Upper lobe of left lung (tissue), 6 donors: ENCODE data around the gene DMD. TPM values are rescaled to one million over a fixed set of nuclear protein-coding genes. Genes with fewer than 3 reads are reported as not detected.

Source experiments
- ATAC-seq, 2 donors: fragments of 200-7000 bp; cut with Tn5 transposase; one replicate each; pipeline ENCODE4 v1.9.1; 2022; ENCODE audit warnings: mild to moderate bottlenecking in 2 of 2, moderate library complexity in 2 of 2; ENCODE audit not compliant: low FRiP score in 2 of 2
- DNase-seq, 2 donors: peaks; one replicate each; pipeline ENCODE4 v3.0.0-alpha.2; 2019 to 2020
- H3K27ac ChIP-seq, 4 donors: fragments of 200-600 bp; sonication (generic); one replicate each; pipeline ENCODE4 v1.5.1; 2016 to 2019
- H3K27me3 ChIP-seq, 4 donors: fragments of 200-600 bp; sonication (generic); one replicate each; pipeline ENCODE4 v1.5.1; 2017 to 2019
- H3K36me3 ChIP-seq, 4 donors: fragments of 200-600 bp; sonication (generic); one replicate each; pipeline ENCODE4 v1.5.1; 2016 to 2019
- H3K4me1 ChIP-seq, 4 donors: fragments of 200-600 bp; sonication (generic); one replicate each; pipeline ENCODE4 v1.5.1; 2018 to 2019
- H3K4me3 ChIP-seq, 4 donors: fragments of 200-600 bp; sonication (generic); one replicate each; pipeline ENCODE4 v1.5.1; 2017 to 2019; ENCODE audit warnings: mild to moderate bottlenecking in 2 of 4, moderate library complexity in 1 of 4
- H3K9me3 ChIP-seq, 4 donors: fragments of 200-600 bp; sonication (generic); one replicate each; pipeline ENCODE4 v1.5.1; 2018 to 2019
- EP300 ChIP-seq, 4 donors: sonication (generic); formaldehyde crosslinking; IDR thresholded peaks; one replicate each; pipeline ENCODE4 v1.5.1; 2017; ENCODE audit warnings: antibody characterized with exemption in 4 of 4, control low read depth in 2 of 4
- POLR2A ChIP-seq, 4 donors: fragments of 450-650 bp; IDR thresholded peaks; one replicate each; pipeline ENCODE4 v1.5.1; 2016 to 2017; ENCODE audit warnings: antibody characterized with exemption in 4 of 4, mild to moderate bottlenecking in 2 of 4
- POLR2AphosphoS5 ChIP-seq, 2 donors: sonication (generic); formaldehyde crosslinking; IDR thresholded peaks; one replicate each; pipeline ENCODE4 v1.5.1; 2017; ENCODE audit warnings: antibody characterized with exemption in 2 of 2
- WGBS, 2 donors: methylation state at CpG; one replicate each; pipeline ENCODE4 v1.1.5; 2017 to 2018; 5-methylcytosine and 5-hydroxymethylcytosine counted together
- total RNA-seq, 6 donors: library from RNA; depleted of rRNA in 4 of 6; stranded (reverse); fragments of >200 nt in 4 of 6; gene quantifications; one replicate each; pipeline versions ENCODE4 v1.1.0 to v1.2.1, GENCODE V29; 2016 to 2021
- TF ChIP-seq, protein P1 (sequence below), 6 experiments: fragments of 450-650 bp in 4 of 6; fragments of 200-600 bp in 2 of 6; sonication (generic) in 2 of 6; IDR thresholded peaks; one replicate each; pipeline ENCODE4 v1.5.1; 2016 to 2019; ENCODE audit warnings: antibody characterized with exemption in 6 of 6
- donor health status: DM: no; HTN: no; CAD: no; lungs with moderate emphysema.
- donor health status: DM: no; HTN: yes; CAD: no; lungs with severe emphysema.

Gene DMD
- total RNA-seq, 6 donors from 2014 or later = 12.5 to 37.0 (median 24.0) TPM

DNA sequence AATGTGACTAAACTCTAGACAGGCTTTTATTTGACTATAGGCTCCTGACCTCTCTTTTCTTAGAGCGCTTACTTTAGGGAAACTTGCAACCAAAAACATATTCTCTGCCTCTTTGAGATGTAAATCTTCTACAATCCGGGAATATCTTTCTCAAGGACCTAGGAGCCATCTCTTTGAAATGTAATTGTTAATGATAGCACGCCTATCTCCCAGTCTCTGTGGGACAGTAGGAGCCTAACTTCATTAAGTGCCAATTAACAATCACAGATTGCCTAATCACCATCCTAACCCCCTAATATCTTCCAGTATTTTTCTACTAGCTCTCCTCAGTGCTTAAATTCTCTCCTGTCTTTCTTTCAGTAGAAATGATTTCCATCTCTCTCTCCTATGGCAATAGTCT is 628.6 kb downstream of the DMD start:
- H3K4me1 ChIP-seq = no peaks in the 10 kb centered on the region
- TF ChIP-seq EP300 (IDR thresholded peaks at IDR 0.05) (no peak), POLR2AphosphoS5 (IDR thresholded peaks at IDR 0.05) (no peak), POLR2A (IDR thresholded peaks at IDR 0.05) (no peak)
- TF ChIP-seq, protein P1, sequence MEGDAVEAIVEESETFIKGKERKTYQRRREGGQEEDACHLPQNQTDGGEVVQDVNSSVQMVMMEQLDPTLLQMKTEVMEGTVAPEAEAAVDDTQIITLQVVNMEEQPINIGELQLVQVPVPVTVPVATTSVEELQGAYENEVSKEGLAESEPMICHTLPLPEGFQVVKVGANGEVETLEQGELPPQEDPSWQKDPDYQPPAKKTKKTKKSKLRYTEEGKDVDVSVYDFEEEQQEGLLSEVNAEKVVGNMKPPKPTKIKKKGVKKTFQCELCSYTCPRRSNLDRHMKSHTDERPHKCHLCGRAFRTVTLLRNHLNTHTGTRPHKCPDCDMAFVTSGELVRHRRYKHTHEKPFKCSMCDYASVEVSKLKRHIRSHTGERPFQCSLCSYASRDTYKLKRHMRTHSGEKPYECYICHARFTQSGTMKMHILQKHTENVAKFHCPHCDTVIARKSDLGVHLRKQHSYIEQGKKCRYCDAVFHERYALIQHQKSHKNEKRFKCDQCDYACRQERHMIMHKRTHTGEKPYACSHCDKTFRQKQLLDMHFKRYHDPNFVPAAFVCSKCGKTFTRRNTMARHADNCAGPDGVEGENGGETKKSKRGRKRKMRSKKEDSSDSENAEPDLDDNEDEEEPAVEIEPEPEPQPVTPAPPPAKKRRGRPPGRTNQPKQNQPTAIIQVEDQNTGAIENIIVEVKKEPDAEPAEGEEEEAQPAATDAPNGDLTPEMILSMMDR (IDR thresholded peaks at IDR 0.05) = no peak
- WGBS, 2 donors = 40 to 52% methylated on average over 3 of the region's 3 CpGs

DNA sequence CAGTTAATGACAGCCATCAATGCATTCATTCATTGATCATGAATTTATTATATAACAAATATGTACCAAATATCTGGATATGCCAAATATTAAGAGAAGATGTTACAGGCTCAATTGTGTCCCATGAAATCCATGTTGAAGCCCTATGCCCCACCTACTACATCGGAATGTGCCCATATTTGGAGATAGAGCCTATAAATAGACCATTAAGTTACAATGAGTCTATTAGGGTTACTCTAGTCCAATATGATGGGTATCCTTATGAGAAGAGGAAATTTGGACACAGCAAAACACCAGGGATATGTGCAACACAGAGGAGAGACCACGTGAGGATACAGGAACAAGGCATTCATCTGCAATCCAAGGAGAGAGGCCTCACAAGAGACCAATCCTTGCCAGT is 634.5 kb downstream of the DMD start:
- no peak overlapping the region for H3K4me3 ChIP-seq
- TF ChIP-seq, protein P1 (IDR thresholded peaks at IDR 0.05) = no peak
- TF ChIP-seq POLR2AphosphoS5 (IDR thresholded peaks at IDR 0.05) = no peak
- no peak for TF ChIP-seq EP300 (IDR thresholded peaks at IDR 0.05)
- TF ChIP-seq POLR2A (IDR thresholded peaks at IDR 0.05) = no peak
- no peaks in the 10 kb centered on the region for H3K27me3 ChIP-seq
- 86 to 94% methylated on average over 2 of the region's 2 CpGs for WGBS, 2 donors
- H3K36me3 ChIP-seq = no peaks in the 10 kb centered on the region
- H3K4me1 ChIP-seq = no peaks in the 10 kb centered on the region
- ATAC-seq (no peak), DNase-seq (no peak)
- no peak overlapping the region for H3K27ac ChIP-seq
- H3K9me3 ChIP-seq = no peaks in the 10 kb centered on the region

More for the DNA sequence above, 628.6 kb downstream of the DMD start:
- no peak overlapping the region for H3K27ac ChIP-seq
- H3K27me3 ChIP-seq = no peaks in the 10 kb centered on the region
- no peak for DNase-seq
- H3K4me3 ChIP-seq = no peak overlapping the region
- ATAC-seq = no peak
- H3K36me3 ChIP-seq = no peaks in the 10 kb centered on the region
- no peaks in the 10 kb centered on the region for H3K9me3 ChIP-seq

DNA sequence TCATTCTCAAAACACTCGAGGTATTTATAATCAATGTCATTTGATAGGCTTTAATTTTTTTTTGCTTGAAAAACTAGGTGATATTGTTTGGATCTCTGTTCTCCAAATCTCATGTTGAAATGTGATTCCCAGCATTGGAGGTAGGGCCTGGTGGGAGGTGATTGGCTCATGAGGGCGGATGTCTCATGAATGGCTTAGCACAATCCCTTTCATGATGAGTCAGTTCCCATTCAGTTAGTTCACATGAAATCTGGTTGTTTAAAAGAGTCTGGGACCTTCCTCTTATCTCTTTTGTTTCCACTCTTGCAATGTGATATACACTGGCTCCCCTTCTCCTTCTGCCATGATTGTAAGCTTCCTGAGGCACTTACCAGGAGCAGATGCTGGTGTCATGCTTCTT is 638.7 kb downstream of the DMD start:
- ATAC-seq = no peak
- Histone ChIP-seq H3K4me1 (no peaks in the 10 kb centered on the region), H3K27me3 (no peaks in the 10 kb centered on the region), H3K27ac (no peak overlapping the region), H3K36me3 (no peaks in the 10 kb centered on the region), H3K4me3 (no peak overlapping the region), H3K9me3 (no peaks in the 10 kb centered on the region)
- no peak for TF ChIP-seq EP300 (IDR thresholded peaks at IDR 0.05)
- no peak for TF ChIP-seq POLR2A (IDR thresholded peaks at IDR 0.05)
- no peak for TF ChIP-seq POLR2AphosphoS5 (IDR thresholded peaks at IDR 0.05)
- TF ChIP-seq, protein P1 (IDR thresholded peaks at IDR 0.05) = no peak
- WGBS, 2 donors = 74 to 77% methylated on average over 2 of the region's 2 CpGs
- DNase-seq = no peak

DNA sequence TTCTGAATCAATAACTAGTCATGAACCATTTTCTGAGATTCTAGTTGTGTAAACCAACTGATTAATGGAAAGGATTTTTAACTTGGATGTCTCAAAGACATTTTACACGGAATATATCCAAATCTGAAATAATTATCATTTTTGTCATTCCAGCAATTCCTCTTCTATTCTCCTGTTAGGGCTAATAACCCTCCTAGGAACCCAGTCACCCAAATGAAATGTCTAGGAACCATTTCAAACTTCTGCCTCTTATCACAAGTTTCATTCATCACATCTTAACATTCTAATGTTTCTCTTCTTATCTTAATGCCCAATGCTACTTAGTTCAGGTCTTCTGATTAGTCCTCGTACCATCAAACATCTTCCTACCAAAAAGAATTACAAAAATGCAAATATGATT is 639.8 kb downstream of the DMD start:
- ATAC-seq (no peak), DNase-seq (no peak)
- Histone ChIP-seq H3K4me3 (no peak overlapping the region), H3K4me1 (no peaks in the 10 kb centered on the region), H3K36me3 (no peaks in the 10 kb centered on the region), H3K9me3 (no peaks in the 10 kb centered on the region), H3K27me3 (no peaks in the 10 kb centered on the region), H3K27ac (no peak overlapping the region)
- 35 to 43% methylated on average over 2 of the region's 2 CpGs for WGBS, 2 donors
- TF ChIP-seq, protein P1 (IDR thresholded peaks at IDR 0.05) = no peak
- no peak for TF ChIP-seq POLR2A (IDR thresholded peaks at IDR 0.05)
- no peak for TF ChIP-seq EP300 (IDR thresholded peaks at IDR 0.05)
- TF ChIP-seq POLR2AphosphoS5 (IDR thresholded peaks at IDR 0.05) = no peak

DNA sequence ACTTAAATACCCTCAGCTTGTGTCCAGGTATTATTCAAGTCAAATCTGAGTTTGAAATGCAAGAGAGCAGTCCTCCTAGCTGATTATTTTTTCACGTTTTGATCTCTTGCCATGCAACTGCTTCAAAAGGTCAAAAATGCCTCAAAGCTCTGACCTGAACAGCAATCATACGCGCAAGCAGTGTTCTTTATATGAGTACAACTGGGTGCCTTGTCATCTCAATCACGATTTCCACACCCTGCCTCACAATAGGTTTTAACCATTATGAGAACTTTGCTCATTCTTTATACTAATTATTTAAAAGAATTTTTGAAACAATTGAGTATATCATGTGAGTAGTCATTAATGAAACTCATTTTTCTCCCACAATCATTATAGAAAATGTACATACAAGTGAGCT is 649.1 kb downstream of the DMD start:
- TF ChIP-seq POLR2AphosphoS5 (IDR thresholded peaks at IDR 0.05) = no peak
- no peak for TF ChIP-seq POLR2A (IDR thresholded peaks at IDR 0.05)
- no peak for TF ChIP-seq EP300 (IDR thresholded peaks at IDR 0.05)
- TF ChIP-seq, protein P1 (IDR thresholded peaks at IDR 0.05) = no peak
- no peaks in the 10 kb centered on the region for H3K27me3 ChIP-seq
- no peaks in the 10 kb centered on the region for H3K9me3 ChIP-seq
- 74 to 77% methylated on average over 4 of the region's 4 CpGs for WGBS, 2 donors
- no peak for DNase-seq
- H3K4me1 ChIP-seq = no peaks in the 10 kb centered on the region
- H3K4me3 ChIP-seq = no peak overlapping the region
- ATAC-seq = no peak
- H3K27ac ChIP-seq = no peak overlapping the region
- H3K36me3 ChIP-seq = no peaks in the 10 kb centered on the region
